IPS-NIHi7 (cell line): ENCODE data around the gene COL18A1.

ENCODE experiments used
- DNase-seq: peaks from one replicate; pipeline ENCODE4 v3.0.0; 2012; ENCODE audit warnings: mixed read lengths; ENCODE audit errors: extremely low spot score

The COL18A1 gene

DNA sequence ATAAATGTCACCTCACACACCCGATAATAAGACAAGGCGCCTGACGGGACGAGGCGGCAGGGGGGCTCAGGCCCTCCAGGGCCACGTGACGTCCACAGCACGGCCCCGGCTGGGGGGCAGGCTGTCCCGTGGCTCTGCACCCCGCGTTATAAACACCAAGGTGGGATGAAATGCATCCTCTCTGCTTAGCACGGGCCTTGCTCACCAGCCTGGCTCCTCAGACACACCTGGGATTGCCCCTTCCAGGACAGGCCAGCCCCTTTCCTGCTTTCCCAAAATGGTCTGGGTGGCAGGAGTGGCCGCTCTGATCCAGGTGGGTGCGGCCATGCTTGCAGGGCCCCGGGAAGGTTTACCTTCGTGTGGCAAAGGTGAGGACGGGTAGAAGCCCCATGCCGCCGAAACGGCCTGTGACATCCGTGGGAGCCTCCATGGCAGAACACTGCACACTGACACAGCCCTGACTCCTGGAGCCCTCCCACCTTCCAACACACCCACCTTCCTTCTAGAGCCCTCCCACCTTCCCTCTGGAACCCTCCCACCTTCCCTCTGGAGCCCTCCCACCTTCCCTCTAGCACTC, 101.4 kb downstream of the COL18A1 start:
- no peak for DNase-seq

DNA sequence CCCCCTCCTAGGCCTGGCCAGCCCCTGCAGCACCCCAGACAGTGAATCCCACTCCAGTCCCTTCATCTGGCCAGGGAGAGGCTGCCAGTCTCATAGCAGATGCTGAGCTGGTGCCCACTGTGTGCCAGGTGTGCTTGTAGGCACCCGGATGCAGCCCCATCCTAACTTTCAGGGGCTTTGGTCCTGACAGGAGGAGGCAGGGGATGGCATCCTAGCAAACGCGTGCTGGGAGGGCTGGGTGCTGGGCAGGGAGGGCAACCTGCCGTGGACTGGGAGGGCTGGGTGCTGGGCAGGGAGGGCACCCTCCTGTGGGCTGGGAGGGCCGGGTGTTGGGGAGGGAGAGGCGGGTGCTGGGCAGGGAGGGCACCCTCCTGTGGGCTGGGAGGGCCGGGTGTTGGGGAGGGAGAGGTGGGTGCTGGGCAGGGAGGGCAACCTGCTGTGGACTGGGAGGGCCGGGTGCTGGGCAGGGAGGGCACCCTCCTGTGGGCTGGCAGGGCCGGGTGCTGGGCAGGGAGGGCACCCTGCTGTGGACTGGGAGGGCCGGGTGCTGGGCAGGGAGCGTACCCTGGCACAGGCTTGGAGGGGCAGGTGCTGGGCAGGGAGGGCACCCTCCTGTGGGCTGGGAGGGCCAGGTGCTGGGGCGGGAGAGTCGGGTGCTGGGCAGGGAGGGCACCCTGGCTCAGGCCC, 102.0 kb downstream of the COL18A1 start:
- no peak for DNase-seq

- DNase-seq = no peak
Observed at GRCh38 chr21:45507523-45507875, 102.5 kb downstream of the COL18A1 start.

DNA sequence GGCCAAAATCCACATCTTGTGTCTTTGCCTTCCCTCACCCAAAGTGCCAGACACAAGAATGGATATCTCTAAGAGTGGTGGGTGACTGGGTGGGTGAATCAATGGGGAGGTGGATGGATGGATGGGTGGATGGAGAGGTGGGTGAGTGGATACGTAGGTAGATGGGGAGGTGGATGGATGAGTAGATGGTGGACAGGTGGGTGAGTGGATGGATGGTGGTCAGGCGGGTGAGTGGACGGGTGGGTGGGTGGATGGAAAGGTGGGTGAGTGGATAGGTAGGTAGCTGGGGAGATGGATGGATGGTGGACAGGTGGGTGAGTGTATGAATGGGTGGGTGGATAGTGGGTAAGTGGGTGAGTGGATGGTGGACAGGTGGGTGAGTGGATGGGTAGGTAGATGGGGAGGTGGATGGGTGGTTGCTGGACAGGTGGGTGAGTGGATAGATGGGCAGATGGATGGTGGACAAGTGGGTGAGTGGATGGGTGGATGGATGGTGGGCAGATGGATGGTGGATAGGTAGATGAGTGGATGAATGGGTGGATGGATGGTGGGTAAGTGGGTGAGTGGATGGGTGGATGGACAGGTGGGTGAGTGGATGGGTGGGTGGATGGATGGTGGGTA, 103.0 kb downstream of the COL18A1 start:
- DNase-seq = no peak

- DNase-seq = no peak
Observed at GRCh38 chr21:45508607-45509565, 103.9 kb downstream of the COL18A1 start.

DNA sequence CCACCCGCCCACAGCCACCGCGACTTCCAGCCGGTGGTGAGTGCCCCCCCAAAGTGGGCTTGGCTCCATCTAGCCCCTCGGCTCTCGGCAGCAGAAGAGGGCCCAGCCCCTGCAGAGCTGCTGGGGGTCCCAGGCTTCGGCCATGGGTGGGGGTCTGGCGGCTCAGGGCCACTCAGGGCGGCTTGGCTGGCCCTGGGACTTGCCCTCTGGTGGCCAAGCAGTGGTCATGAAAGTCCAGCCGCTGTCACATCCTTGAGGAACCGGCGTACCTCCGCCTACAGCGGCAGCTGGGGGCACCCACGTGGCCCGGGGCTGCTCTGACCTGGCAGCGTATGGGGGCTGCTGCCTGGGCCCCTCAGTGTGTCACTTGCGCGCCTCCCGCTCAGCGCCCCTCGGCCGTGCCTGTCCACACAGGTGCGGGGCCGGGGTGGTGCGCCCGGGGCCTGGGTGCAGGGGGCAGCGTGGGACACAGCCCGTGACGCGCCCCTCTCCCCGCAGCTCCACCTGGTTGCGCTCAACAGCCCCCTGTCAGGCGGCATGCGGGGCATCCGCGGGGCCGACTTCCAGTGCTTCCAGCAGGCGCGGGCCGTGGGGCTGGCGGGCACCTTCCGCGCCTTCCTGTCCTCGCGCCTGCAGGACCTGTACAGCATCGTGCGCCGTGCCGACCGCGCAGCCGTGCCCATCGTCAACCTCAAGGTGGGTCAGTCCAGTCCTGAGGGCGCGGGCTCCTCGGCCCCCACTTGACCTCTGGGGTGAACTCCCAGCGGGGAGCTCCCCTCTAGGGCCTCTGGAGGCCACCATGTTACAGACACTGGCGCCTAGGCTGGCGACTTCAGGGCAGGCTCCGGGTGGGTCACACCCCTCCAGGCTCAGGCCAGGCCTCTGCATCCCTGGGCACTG, 104.9 kb downstream of the COL18A1 start:
- no peak for DNase-seq

- DNase-seq = no peak
Observed at GRCh38 chr21:45510466-45510955, 105.5 kb downstream of the COL18A1 start.

GRCh38 chr21:45511007-45511406, 106.0 kb downstream of the COL18A1 start:
- DNase-seq = no peak

DNA sequence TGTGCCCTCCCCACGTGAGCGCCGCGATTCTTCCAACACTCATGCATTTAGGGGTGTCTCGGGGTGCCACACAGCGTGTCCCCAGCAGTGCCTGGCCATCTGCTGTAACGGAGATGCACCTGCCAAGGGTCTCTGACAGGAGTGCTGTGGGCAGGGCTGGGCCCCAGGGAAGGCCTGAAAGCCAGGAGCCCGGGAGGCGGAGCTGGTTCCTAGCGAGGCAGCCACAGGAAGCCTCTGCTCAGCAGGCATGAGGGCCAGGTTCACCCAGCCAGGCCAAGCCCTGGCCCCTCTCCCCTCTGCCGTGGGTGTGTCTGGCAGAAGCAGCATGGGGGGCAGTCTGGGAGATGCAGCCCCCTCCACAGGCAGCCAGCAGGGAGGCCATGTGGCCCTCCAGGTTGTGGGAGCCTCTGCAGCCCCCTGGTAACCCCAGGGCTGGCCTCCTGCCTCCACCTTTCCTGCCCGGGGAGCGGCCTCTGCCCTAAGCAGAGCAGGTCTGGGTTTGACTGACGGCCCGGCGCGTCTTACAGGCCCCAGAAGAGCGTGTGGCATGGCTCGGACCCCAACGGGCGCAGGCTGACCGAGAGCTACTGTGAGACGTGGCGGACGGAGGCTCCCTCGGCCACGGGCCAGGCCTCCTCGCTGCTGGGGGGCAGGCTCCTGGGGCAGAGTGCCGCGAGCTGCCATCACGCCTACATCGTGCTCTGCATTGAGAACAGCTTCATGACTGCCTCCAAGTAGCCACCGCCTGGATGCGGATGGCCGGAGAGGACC, 106.9 kb downstream of the COL18A1 start:
- no peak for DNase-seq

DNA sequence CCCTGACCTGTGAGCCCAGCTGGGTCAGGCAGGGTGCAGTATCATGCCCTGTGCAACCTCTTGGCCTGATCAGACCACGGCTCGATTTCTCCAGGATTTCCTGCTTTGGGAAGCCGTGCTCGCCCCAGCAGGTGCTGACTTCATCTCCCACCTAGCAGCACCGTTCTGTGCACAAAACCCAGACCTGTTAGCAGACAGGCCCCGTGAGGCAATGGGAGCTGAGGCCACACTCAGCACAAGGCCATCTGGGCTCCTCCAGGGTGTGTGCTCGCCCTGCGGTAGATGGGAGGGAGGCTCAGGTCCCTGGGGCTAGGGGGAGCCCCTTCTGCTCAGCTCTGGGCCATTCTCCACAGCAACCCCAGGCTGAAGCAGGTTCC, 107.6 kb downstream of the COL18A1 start:
- DNase-seq = no peak

GRCh38 chr21:45513003-45513717, 108.2 kb downstream of the COL18A1 start:
- DNase-seq = no peak

- no peak for DNase-seq
Observed at GRCh38 chr21:45513741-45514310, 108.9 kb downstream of the COL18A1 start.

- DNase-seq = no peak
Observed at GRCh38 chr21:45514311-45515021, 109.5 kb downstream of the COL18A1 start.

DNA sequence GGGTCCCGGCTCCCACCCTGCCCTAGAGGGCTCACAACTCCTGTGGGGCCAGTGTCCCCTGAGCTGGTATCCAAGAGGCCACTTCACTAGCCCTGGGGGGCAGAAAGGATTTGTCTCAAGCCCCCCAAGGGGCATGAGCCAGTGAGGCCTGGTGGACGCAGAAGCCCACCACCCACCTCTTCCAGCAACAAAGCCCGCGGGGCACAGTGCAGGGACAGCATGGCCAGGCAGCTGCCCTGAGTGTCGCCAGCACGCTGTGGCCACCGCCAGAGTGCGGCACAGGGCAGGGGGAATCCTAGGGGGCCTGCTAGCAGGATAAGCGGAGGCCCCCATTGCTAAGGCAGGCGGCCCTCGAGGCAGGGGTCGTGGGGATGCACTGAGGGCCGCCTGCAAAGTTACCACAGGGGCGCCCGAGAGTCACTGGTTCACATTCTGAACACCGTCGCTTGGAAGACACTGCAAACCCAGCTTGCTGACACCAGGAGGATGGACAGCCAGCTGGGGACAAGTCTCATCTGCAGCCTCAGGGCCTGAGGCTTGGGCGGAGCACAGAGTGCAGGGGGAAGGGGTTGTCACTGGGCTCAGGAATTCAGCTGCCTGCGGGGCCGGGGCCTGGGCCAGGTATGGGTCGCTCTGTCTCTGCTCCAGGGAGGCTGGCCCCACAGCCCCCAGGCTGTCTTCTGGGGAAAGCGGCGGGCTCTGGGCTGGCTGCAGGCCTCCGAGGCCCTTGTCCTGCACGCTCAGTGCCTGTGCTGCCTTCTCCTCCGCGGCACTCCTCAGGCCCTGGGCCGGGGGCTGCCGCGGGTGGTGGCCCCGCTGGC, 110.5 kb downstream of the COL18A1 start:
- DNase-seq = peak; percentile 52

DNA sequence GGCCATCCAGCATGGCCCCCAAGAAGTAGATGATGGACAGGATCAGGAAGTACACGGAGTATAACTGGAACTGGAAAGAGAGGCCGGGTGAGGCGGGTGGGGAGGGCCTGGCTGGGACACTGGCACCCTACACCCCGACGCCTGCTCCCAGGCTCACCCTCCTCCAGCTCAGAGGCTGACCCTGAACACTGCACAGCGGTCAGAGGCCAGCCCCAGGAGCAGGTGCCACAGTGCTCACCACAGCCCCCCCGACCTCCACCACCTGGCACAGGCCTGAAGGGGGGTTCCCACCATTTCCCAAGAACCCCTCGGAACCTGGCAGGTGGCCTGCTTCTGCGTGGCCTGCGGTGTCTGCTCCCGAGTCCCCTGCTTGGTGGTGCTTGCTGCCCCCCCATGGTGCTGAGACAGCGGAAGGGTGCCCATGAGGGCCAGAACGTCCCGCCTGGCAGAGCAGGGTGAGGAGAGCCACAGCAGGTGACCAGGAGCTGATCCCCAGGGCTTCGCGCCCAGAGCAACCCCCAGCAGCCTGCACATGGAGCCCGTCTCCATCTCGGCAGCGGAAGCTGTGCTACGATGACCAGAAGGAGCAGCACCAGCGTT, 111.2 kb downstream of the COL18A1 start:
- no peak for DNase-seq

- no peak for DNase-seq
Observed at GRCh38 chr21:45516671-45517151, 111.7 kb downstream of the COL18A1 start.
